Activated T-helper 1 cell treated with Interleukin-2 at 50 U/mL for 16 hours (primary cell): ENCODE measurements around the gene PEAR1.
A peak's percentile ranks its signal among the peaks of the same experiment; 100 is the strongest.

Source experiments
- DNase-seq: peaks from one replicate; pipeline ENCODE4 v3.0.0-alpha.2; 2020; ENCODE audit warnings: low read depth

PEAR1 gene

DNA sequence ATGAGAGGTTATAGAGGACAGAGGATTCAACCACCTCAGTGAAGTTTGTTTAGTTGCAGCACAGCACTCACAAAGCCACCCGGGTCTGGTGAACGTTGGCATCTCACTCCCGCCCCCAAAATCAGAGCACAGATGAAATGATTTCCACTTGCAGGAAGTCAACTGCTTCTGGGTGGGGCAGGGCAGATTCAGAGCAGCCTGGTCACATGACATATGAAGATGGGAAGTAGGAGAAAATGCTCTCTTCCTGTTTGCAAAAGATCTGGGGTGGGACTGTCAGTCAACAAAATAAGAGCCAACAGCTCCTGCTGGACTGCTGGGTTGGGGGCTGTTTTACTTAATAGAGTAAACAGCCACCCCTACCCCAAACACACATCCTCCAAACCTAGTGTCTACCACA, 70.1 kb downstream of the PEAR1 start:
- peak; percentile 28 for DNase-seq

DNA sequence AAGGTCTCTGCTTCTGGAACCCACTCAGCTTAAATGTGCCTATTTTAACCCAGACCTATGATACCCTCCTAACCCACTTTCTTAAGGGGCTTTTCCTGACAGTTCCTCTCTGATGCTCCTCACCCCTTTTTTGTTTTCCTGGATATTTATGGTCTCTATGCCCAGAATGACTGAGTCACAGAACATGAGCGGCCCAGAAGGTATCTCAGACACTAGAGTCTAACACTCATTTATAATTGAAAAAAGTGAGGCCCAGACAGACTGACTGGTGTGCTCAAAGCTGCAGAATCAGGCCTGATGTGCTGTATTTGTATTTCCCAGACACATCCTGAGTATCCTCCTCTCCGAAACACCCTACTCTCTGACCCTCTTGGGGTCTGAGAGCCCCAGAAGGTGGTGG, 70.9 kb downstream of the PEAR1 start:
- DNase-seq = no peak
